Measurements from ENCODE around the gene FGGY. TPM values are rescaled to one million over a fixed set of nuclear protein-coding genes. Genes with fewer than 3 reads are reported as not detected.

FGGY gene
- total RNA-seq, 1 experiment from 2014 or later, result 14.6 TPM

DNA sequence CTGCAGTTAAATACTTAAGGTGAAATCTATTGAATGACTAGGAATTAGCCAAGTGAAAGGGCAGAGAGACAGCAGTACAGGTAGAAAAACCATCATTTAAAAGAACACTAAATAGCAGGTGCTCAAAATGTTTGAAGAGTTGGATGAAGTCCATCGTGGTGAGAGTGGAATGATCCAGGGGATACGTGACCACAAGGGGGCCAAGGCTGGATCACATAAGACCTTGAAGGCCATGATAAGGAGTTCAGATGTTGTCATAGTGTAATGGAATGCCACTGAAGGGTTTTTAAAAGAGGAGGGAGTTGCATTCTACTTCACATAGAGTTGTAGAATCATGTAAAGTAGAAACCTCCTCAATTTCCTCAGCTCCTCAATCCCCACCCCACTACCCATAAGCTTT, 483.1 kb downstream of the FGGY start:
- H4K5ac ChIP-seq (ENCODE audit: insufficient read length, low read depth, low read length), result no peak overlapping the region
- no peaks in the 10 kb centered on the region for H3K23me2 ChIP-seq (ENCODE audit: insufficient read length, low read depth, low read length, poor library complexity, severe bottlenecking)
- no peak overlapping the region for H3K56ac ChIP-seq (ENCODE audit: insufficient read length, low read depth, low read length)
- H3K4me1 Mint-ChIP-seq, result no peaks in the 10 kb centered on the region
- no peaks in the 10 kb centered on the region for H3K36me3 Mint-ChIP-seq (ENCODE audit: insufficient read depth in 1 of 3, low read depth in 3 of 3)
- H3T11ph ChIP-seq (ENCODE audit: low read length), result no peak overlapping the region
- no peak for DNase-seq
- no peak overlapping the region for H2BK120ac ChIP-seq (ENCODE audit: low read depth, low read length, poor library complexity, severe bottlenecking)
- H3K27ac ChIP-seq (ENCODE audit: insufficient read length, low read depth, low read length), result no peak overlapping the region
- H3K4me1 ChIP-seq (ENCODE audit: insufficient read depth, low read length), result no peaks in the 10 kb centered on the region
- no peak overlapping the region for H3K14ac ChIP-seq (ENCODE audit: insufficient read depth, low read length)
- no peak overlapping the region for H2BK20ac ChIP-seq (ENCODE audit: low read depth, low read length, poor library complexity, severe bottlenecking)
- no peak overlapping the region for H3K4me3 Mint-ChIP-seq
- no peak overlapping the region for H2AK5ac ChIP-seq (ENCODE audit: insufficient read length, low read length)
- no peak overlapping the region for H4K8ac ChIP-seq (replicated peaks; ENCODE audit: insufficient read length, low read depth, low read length)
- TF ChIP-seq, protein P1, sequence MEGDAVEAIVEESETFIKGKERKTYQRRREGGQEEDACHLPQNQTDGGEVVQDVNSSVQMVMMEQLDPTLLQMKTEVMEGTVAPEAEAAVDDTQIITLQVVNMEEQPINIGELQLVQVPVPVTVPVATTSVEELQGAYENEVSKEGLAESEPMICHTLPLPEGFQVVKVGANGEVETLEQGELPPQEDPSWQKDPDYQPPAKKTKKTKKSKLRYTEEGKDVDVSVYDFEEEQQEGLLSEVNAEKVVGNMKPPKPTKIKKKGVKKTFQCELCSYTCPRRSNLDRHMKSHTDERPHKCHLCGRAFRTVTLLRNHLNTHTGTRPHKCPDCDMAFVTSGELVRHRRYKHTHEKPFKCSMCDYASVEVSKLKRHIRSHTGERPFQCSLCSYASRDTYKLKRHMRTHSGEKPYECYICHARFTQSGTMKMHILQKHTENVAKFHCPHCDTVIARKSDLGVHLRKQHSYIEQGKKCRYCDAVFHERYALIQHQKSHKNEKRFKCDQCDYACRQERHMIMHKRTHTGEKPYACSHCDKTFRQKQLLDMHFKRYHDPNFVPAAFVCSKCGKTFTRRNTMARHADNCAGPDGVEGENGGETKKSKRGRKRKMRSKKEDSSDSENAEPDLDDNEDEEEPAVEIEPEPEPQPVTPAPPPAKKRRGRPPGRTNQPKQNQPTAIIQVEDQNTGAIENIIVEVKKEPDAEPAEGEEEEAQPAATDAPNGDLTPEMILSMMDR (conservative IDR thresholded peaks at IDR 0.05), result peak; percentile 66
- no peaks in the 10 kb centered on the region for H3K79me2 ChIP-seq (ENCODE audit: insufficient read depth, low read length)
- no peaks in the 10 kb centered on the region for H3K9me3 Mint-ChIP-seq
- no peak overlapping the region for H2BK15ac ChIP-seq (ENCODE audit: low read depth, low read length)
- no peak overlapping the region for H3K18ac ChIP-seq (ENCODE audit: insufficient read length, low read depth, low read length)
- no peak overlapping the region for H2BK12ac ChIP-seq (ENCODE audit: insufficient read length, low read depth, low read length)
- no peaks in the 10 kb centered on the region for H3K27me3 Mint-ChIP-seq (ENCODE audit: low read depth)
- H3K9me3 ChIP-seq (ENCODE audit: control insufficient read depth, low read depth, low read length), result no peaks in the 10 kb centered on the region
- no peak overlapping the region for H3K4me2 ChIP-seq (ENCODE audit: insufficient read depth, insufficient read length, low read length)
- no peaks in the 10 kb centered on the region for H3K27me3 ChIP-seq (ENCODE audit: insufficient read depth, low read length)
- no peaks in the 10 kb centered on the region for H3K79me1 ChIP-seq (ENCODE audit: insufficient read depth, low read depth, low read length, poor library complexity, severe bottlenecking)
- H3K27ac Mint-ChIP-seq, result no peak overlapping the region
- no peaks in the 10 kb centered on the region for H4K20me1 ChIP-seq (ENCODE audit: control insufficient read depth, insufficient read depth, insufficient read length)
- H2BK5ac ChIP-seq (ENCODE audit: insufficient read length, low read length), result no peak overlapping the region
- no peak overlapping the region for H3K23ac ChIP-seq (ENCODE audit: insufficient read length, low read depth, low read length)
- no peak overlapping the region for H3K9ac ChIP-seq (ENCODE audit: extremely low read depth, insufficient read length, low read length)
- no CpG with 5 or more reads among the region's 2 CpGs for WGBS (ENCODE audit: extremely low coverage, insufficient read length, low lambda C conversion rate)
- no peak overlapping the region for H2AFZ ChIP-seq (ENCODE audit: low read length)
- no peak overlapping the region for H4K91ac ChIP-seq (ENCODE audit: insufficient read length, low read depth, low read length)
- H3K4ac ChIP-seq (ENCODE audit: low read depth, low read length), result no peak overlapping the region
